ENCODE measurements around the gene LARGE2.

DNA sequence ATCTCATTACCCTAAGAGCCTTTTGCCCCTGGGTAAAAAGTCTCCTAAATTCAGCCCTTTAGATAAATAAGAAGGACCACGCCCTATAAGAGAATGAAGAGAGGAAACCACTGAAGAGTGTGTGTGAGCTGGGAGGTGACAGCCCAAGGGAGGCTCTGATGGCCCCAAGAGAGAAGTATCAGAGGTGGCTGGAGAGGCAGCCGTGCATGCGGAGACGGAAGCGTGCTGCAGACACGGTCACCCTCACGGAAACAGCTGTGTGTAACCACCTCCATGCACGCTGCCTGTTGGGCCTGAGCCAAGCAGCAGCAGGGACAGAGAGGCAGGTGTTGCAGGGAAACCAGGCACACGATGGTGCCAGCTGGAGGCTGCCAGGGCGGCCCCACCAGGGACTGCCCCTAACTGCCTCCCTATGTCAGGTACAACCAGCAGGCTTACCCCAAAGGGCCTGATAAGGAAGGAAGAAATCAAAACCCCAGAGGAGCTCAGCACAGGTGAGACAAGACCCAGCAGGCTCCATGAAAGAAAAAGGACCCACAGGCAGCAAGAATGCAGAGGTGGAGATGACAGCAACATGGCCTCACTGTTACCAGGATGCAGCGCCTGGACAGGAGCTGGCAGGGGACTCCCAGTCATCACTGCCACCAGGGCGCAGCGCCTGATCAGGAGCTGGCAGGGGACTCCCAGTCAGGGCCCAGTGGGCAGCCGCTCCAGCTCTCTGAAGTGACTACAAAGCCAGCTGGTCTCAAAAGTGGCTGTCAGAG is 7.8 kb downstream of the LARGE2 start:
- TF ChIP-seq POLR2AphosphoS5 (IDR thresholded peaks at IDR 0.05; ENCODE audit: low read depth, low read length) (no peak), TAF1 (IDR thresholded peaks at IDR 0.05; ENCODE audit: borderline replicate concordance, insufficient read depth, low read length) (no peak)

All from PFSK-1 (cell line).